PC-9 (cell line): ENCODE data around the gene GLB1L3. TPM values are rescaled to one million over a fixed set of nuclear protein-coding genes. Genes with fewer than 3 reads are reported as not detected.

Experiments
- BruUV-seq: library from RNA; stranded (reverse); fragments of 400-500 nt; replicated peaks from 2 replicates; lab custom pipeline; 2021; lab: Mats Ljungman, UMichigan
- CTCF ChIA-PET: fragments of 300-600 bp; sonication (Branson Sonifier 250); formaldehyde crosslinking; loops from one replicate; lab custom pipeline; 2022; ENCODE audit warnings: antibody characterized with exemption; lab: Charles Lee
- POLR2A ChIA-PET: fragments of 300-600 bp; sonication (Branson Sonifier 250); formaldehyde crosslinking; loops from one replicate; lab custom pipeline; 2022; ENCODE audit warnings: antibody characterized with exemption; ENCODE audit not compliant: unreplicated experiment; lab: Charles Lee
- DNase-seq, 2 experiments: peaks; one replicate each; pipeline versions ENCODE4 v3.0.0 to v3.0.0-alpha.2; 2015 to 2022; ENCODE audit warnings: mixed read lengths in 1 of 2
- H2AFZ ChIP-seq: fragments of 200-600 bp; sonication (generic); 2 replicates; pipeline ENCODE4 v1.8.1; 2017; ENCODE audit warnings: antibody characterized with exemption
- H3F3A ChIP-seq: fragments of 200-600 bp; sonication (generic); 2 replicates; pipeline ENCODE4 v1.8.1; 2017; ENCODE audit warnings: antibody characterized with exemption, mild to moderate bottlenecking, low read depth; ENCODE audit not compliant: insufficient read depth
- H3K27ac ChIP-seq: fragments of 200-600 bp; sonication (generic); 2 replicates; pipeline ENCODE4 v1.6.1; 2016; ENCODE audit warnings: mixed run types
- H3K27me3 ChIP-seq: fragments of 200-600 bp; sonication (generic); 2 replicates; pipeline ENCODE4 v1.6.1; 2016; ENCODE audit warnings: low read depth, mixed run types; ENCODE audit not compliant: insufficient read depth
- H3K36me3 ChIP-seq: fragments of 200-600 bp; sonication (generic); 2 replicates; pipeline ENCODE4 v1.6.1; 2016; ENCODE audit warnings: low read depth, mixed run types
- H3K4me1 ChIP-seq: fragments of 200-600 bp; sonication (generic); replicated peaks from 2 replicates; pipeline ENCODE4 v1.6.1; 2016; ENCODE audit warnings: mixed run types; ENCODE audit not compliant: insufficient read depth
- H3K4me2 ChIP-seq: fragments of 200-600 bp; sonication (generic); 2 replicates; pipeline ENCODE4 v1.6.1; 2017; ENCODE audit warnings: mixed run types
- H3K4me3 ChIP-seq: fragments of 200-600 bp; sonication (generic); 2 replicates; pipeline ENCODE4 v1.6.1; 2016; ENCODE audit warnings: mixed run types
- H3K79me2 ChIP-seq: fragments of 200-600 bp; sonication (generic); 2 replicates; pipeline ENCODE4 v1.6.1; 2017; ENCODE audit warnings: low read depth, mixed run types
- H3K9me2 ChIP-seq: fragments of 200-600 bp; sonication (generic); 2 replicates; pipeline ENCODE4 v1.8.1; 2017; ENCODE audit warnings: mild to moderate bottlenecking; ENCODE audit not compliant: insufficient read depth
- H3K9me3 ChIP-seq: fragments of 200-600 bp; sonication (generic); 2 replicates; pipeline ENCODE4 v1.8.1; 2016; ENCODE audit warnings: low read depth; ENCODE audit not compliant: insufficient read depth
- H4K20me1 ChIP-seq: fragments of 200-600 bp; sonication (generic); 2 replicates; pipeline ENCODE4 v1.8.1; 2017; ENCODE audit not compliant: insufficient read depth
- EZH2 ChIP-seq: fragments of 200-600 bp; sonication (generic); IDR thresholded peaks from 2 replicates; pipeline ENCODE4 v1.8.0; 2017; ENCODE audit warnings: antibody characterized with exemption, low read depth
- intact Hi-C: fragments of 100-400 bp; cut with micrococcal nuclease; formaldehyde crosslinking; loops from one replicate; pipeline ENCODE4 v1.10.0; 2022; ENCODE audit not compliant: unreplicated experiment
- total RNA-seq: library from RNA; stranded (reverse); gene quantifications from 2 replicates; pipeline ENCODE4 v1.2.3, GENCODE V29; 2021
- TF ChIP-seq, protein P1 (sequence below): fragments of 200-600 bp; sonication (generic); conservative IDR thresholded peaks from 2 replicates; pipeline ENCODE4 v1.6.1; 2017; ENCODE audit warnings: mixed run types, antibody characterized with exemption, mild to moderate bottlenecking, moderate library complexity

Gene GLB1L3
- total RNA-seq, 1 experiment from 2014 or later: not detected

DNA sequence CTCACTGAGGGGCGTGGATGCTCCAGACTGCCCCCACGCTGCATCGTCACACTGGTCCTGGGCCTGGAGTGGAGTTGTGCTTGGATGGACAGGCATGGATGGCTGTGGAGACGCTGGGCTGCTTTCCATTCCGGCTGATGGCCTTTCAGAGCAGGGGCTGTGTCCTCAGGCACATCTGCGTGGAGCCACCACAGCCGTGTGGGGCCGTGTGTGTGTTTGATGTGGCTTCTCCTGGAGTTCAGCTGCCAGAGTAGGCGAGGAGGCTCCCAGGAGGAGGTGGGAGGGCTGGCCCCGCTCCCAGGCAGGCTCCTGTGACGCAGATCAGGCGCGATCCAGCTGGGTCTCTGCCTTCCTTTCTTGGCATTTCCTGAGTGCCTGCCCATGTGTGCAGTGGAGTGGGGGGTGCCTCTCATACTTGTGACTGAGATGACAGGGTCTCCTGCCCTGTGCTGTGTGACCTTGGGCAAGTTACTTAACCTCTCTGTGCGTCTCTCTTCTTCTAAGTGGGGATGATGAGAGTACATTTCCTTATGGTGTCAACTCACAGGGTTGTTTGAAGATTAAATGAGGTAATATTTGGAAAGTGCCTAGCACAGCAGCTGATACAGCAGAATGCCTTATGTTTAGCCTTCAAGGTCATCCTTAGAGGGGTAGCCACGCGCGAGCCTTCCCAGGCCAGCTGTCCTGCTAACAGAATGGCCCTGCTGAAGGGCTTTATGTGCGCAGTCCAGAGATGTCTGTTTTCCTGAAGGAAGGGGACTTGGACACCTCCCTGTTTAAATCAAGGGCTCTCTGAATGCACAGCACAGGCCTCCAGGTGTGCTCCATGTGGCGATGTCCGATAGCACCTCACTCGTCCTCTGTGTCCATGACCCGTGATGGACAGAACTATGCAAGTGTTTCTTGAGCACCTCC, 89.1 kb downstream of the GLB1L3 start:
- no peaks in the 10 kb centered on the region for H3F3A ChIP-seq
- H3K9me3 ChIP-seq: no peaks in the 10 kb centered on the region
- H4K20me1 ChIP-seq: no peaks in the 10 kb centered on the region
- BruUV-seq: no TSS peak
- no peak overlapping the region for H3K4me2 ChIP-seq
- H3K79me2 ChIP-seq: no peaks in the 10 kb centered on the region
- no peaks in the 10 kb centered on the region for H3K27me3 ChIP-seq
- H3K9me2 ChIP-seq: no peaks in the 10 kb centered on the region
- H3K27ac ChIP-seq: no peak overlapping the region
- no peaks in the 10 kb centered on the region for H3K36me3 ChIP-seq
- no peak overlapping the region for H3K4me3 ChIP-seq
- no peak for TF ChIP-seq EZH2
- TF ChIP-seq, protein P1, sequence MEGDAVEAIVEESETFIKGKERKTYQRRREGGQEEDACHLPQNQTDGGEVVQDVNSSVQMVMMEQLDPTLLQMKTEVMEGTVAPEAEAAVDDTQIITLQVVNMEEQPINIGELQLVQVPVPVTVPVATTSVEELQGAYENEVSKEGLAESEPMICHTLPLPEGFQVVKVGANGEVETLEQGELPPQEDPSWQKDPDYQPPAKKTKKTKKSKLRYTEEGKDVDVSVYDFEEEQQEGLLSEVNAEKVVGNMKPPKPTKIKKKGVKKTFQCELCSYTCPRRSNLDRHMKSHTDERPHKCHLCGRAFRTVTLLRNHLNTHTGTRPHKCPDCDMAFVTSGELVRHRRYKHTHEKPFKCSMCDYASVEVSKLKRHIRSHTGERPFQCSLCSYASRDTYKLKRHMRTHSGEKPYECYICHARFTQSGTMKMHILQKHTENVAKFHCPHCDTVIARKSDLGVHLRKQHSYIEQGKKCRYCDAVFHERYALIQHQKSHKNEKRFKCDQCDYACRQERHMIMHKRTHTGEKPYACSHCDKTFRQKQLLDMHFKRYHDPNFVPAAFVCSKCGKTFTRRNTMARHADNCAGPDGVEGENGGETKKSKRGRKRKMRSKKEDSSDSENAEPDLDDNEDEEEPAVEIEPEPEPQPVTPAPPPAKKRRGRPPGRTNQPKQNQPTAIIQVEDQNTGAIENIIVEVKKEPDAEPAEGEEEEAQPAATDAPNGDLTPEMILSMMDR: no peak
- no peak overlapping the region for H2AFZ ChIP-seq
- ChIA-PET CTCF (no interaction called here), POLR2A (no interaction called here)
- DNase-seq: no peak
- intact Hi-C loops: no loop called here
- no peaks in the 10 kb centered on the region for H3K4me1 ChIP-seq

DNA sequence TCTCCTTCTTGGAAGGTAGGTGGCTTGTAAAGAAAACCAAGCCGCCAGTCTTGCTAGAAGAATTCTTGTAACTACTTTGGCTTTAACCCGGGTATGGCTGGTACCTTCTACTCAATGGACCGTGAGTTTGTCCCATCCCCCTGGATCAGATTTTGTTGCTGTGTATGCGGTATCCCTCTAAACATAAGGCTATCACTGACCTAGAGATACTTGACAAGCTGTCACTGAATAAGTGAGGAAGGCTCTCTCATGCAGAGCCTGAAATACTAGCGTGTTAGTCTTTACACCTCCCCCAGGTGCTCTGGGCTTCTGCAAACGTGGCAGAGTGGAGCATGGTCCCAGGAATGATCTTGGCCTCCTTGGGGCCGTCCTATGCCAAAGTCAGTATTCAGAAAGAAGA, 90.1 kb downstream of the GLB1L3 start:
- ChIA-PET POLR2A (no interaction called here), CTCF (no interaction called here)
- Histone ChIP-seq H3K9me2 (no peaks in the 10 kb centered on the region), H3K36me3 (no peaks in the 10 kb centered on the region), H4K20me1 (no peaks in the 10 kb centered on the region), H3K4me3 (no peak overlapping the region), H3K4me1 (no peaks in the 10 kb centered on the region), H3K9me3 (no peaks in the 10 kb centered on the region), H3K27ac (no peak overlapping the region), H3K4me2 (no peak overlapping the region), H3K27me3 (no peaks in the 10 kb centered on the region), H3K79me2 (no peaks in the 10 kb centered on the region), H2AFZ (no peak overlapping the region), H3F3A (no peaks in the 10 kb centered on the region)
- intact Hi-C loops: no loop called here
- BruUV-seq: no TSS peak
- DNase-seq: peak in 1 of 2 experiments; percentile 30
- no peak for TF ChIP-seq EZH2
- TF ChIP-seq, protein P1: no peak

DNA sequence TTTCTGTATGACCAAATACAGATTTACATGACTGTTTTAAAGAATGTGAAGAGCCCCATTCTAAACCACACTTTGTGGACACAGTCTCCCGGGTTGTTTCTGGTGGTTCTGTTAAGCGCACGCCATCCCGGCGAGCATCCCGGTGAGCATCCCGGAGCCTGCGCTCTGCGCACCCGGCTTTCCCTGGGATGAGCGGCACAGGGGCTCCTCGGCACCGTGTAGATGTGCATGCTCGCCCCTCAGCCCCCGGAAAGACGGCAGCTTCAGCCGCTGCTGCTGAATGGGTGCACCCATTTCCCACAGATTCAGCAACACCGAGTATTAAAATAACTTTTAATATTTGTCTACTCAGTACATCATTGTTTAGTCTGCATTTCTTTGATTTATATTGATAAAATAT, 91.6 kb downstream of the GLB1L3 start:
- no peak overlapping the region for H2AFZ ChIP-seq
- intact Hi-C loops: no loop called here
- CTCF ChIA-PET: no interaction called here
- H3K36me3 ChIP-seq: no peaks in the 10 kb centered on the region
- no peak overlapping the region for H3K4me3 ChIP-seq
- no peaks in the 10 kb centered on the region for H4K20me1 ChIP-seq
- H3K27me3 ChIP-seq: no peaks in the 10 kb centered on the region
- no peak overlapping the region for H3K4me2 ChIP-seq
- no peak overlapping the region for H3K27ac ChIP-seq
- no peaks in the 10 kb centered on the region for H3K79me2 ChIP-seq
- H3K9me2 ChIP-seq: no peaks in the 10 kb centered on the region
- H3K9me3 ChIP-seq: no peaks in the 10 kb centered on the region
- no peak for DNase-seq
- H3F3A ChIP-seq: no peaks in the 10 kb centered on the region
- POLR2A ChIA-PET: no interaction called here
- H3K4me1 ChIP-seq: no peaks in the 10 kb centered on the region
- TF ChIP-seq, protein P1: no peak
- no peak for TF ChIP-seq EZH2
- no TSS peak for BruUV-seq

Other genes starting within 250 kb of the GLB1L3 start
- not detected in 2 replicates for gene JAM3, start 207.3 kb upstream of the GLB1L3 start, total RNA-seq
- gene NCAPD3, start 52.4 kb upstream of the GLB1L3 start, total RNA-seq: 40.6 and 49.6 TPM in 2 replicates
- 28.6 and 28.8 TPM in 2 replicates for gene VPS26B, start 51.7 kb upstream of the GLB1L3 start, total RNA-seq
- 29.8 and 41.2 TPM in 2 replicates for gene THYN1, start 23.0 kb upstream of the GLB1L3 start, total RNA-seq
- 16.1 and 17.2 TPM in 2 replicates for gene ACAD8, start 22.8 kb upstream of the GLB1L3 start, total RNA-seq
- 28.8 and 32.2 TPM in 2 replicates for gene GLB1L2, start 55.6 kb downstream of the GLB1L3 start, total RNA-seq
- gene B3GAT1, start 135.9 kb downstream of the GLB1L3 start, total RNA-seq: not detected in 2 replicates